Tibial nerve (tissue), 4 donors: Measurements from ENCODE around the gene ZNF552. TPM values are rescaled to one million over a fixed set of nuclear protein-coding genes. Genes with fewer than 3 reads are reported as not detected.

Source experiments
- DNase-seq, 2 donors: peaks; one replicate each; pipeline ENCODE4 v3.0.0-alpha.2; 2019; ENCODE audit warnings: low spot score in 2 of 2
- H3K27ac ChIP-seq, 4 donors: fragments of 200-600 bp; sonication (generic) in 3 of 4; one replicate each; pipeline ENCODE4 v1.5.1; 2017 to 2019; ENCODE audit warnings: mild to moderate bottlenecking in 1 of 4
- H3K27me3 ChIP-seq, 2 donors: fragments of 200-600 bp; sonication (generic) in 1 of 2; one replicate each; pipeline versions ENCODE4 v1.5.1 to v1.6.0; 2017 to 2019
- H3K36me3 ChIP-seq, 3 donors: fragments of 200-600 bp; sonication (generic); one replicate each; pipeline ENCODE4 v1.5.1; 2018 to 2019
- H3K4me1 ChIP-seq, 4 donors: fragments of 200-600 bp; sonication (generic) in 3 of 4; one replicate each; pipeline ENCODE4 v1.5.1; 2017 to 2019
- H3K4me3 ChIP-seq, 4 donors: fragments of 200-600 bp; sonication (generic) in 3 of 4; one replicate each; pipeline ENCODE4 v1.5.1; 2017 to 2019; ENCODE audit warnings: mild to moderate bottlenecking in 1 of 4, moderate library complexity in 1 of 4
- H3K9me3 ChIP-seq, 4 donors: fragments of 200-600 bp; sonication (generic) in 3 of 4; one replicate each; pipeline ENCODE4 v1.5.1; 2017 to 2019
- CTCF ChIP-seq, 5 experiments: fragments of 200-600 bp in 3 of 5; fragments of 450-650 bp in 2 of 5; sonication (generic) in 3 of 5; IDR thresholded peaks; one replicate each; pipeline ENCODE4 v1.5.1; 2016 to 2019; ENCODE audit warnings: antibody characterized with exemption in 5 of 5, mild to moderate bottlenecking in 3 of 5, moderate library complexity in 2 of 5
- EP300 ChIP-seq, 2 donors: sonication (generic); formaldehyde crosslinking; IDR thresholded peaks; one replicate each; pipeline ENCODE4 v1.6.1; 2017; ENCODE audit warnings: antibody characterized with exemption in 2 of 2, mild to moderate bottlenecking in 1 of 2
- POLR2A ChIP-seq, 2 donors: fragments of 450-650 bp; IDR thresholded peaks; one replicate each; pipeline ENCODE4 v1.6.1; 2017; ENCODE audit warnings: antibody characterized with exemption in 2 of 2, mild to moderate bottlenecking in 2 of 2, moderate library complexity in 2 of 2
- WGBS, 2 donors: methylation state at CpG; one replicate each; pipeline ENCODE4 v1.1.5; 2018; 5-methylcytosine and 5-hydroxymethylcytosine counted together
- total RNA-seq, 4 donors: library from RNA; depleted of rRNA; stranded (reverse); fragments of >200 nt; gene quantifications; one replicate each; pipeline ENCODE4 v1.1.0, GENCODE V29; 2016

The ZNF552 gene
- total RNA-seq, 4 donors from 2014 or later = 4.2 to 19.5 (median 10.5) TPM

- no peaks in the 10 kb centered on the region for H3K27me3 ChIP-seq
- WGBS, 2 donors = 95 to 96% methylated on average over 4 of the region's 4 CpGs
- H3K4me1 ChIP-seq = no peaks in the 10 kb centered on the region
- TF ChIP-seq CTCF (IDR thresholded peaks at IDR 0.05) = no peak
- TF ChIP-seq EP300 (IDR thresholded peaks at IDR 0.05) = no peak
- no peak for TF ChIP-seq POLR2A (IDR thresholded peaks at IDR 0.05)
- no peak for DNase-seq
- no peak overlapping the region for H3K27ac ChIP-seq
- H3K9me3 ChIP-seq = peaks cover 0 to 97% (median 26%) of the 10 kb centered on the region in 4 donors
- peaks cover 0 to 97% (median 0%) of the 10 kb centered on the region in 3 donors for H3K36me3 ChIP-seq
- H3K4me3 ChIP-seq = no peak overlapping the region
These were observed 25.4 kb downstream of the ZNF552 start for GRCh38 chr19:57789288-57789687.

GRCh38 chr19:57788114-57788692, 26.5 kb downstream of the ZNF552 start:
- Histone ChIP-seq H3K27me3 (no peaks in the 10 kb centered on the region), H3K4me3 (no peak overlapping the region), H3K9me3 (peaks cover 0 to 97% (median 29%) of the 10 kb centered on the region in 4 donors), H3K36me3 (peaks cover 0 to 96% (median 0%) of the 10 kb centered on the region in 3 donors), H3K27ac (no peak overlapping the region), H3K4me1 (no peaks in the 10 kb centered on the region)
- no peak for TF ChIP-seq CTCF (IDR thresholded peaks at IDR 0.05)
- no peak for TF ChIP-seq POLR2A (IDR thresholded peaks at IDR 0.05)
- TF ChIP-seq EP300 (IDR thresholded peaks at IDR 0.05) = no peak
- no peak for DNase-seq

GRCh38 chr19:57786906-57787305, 27.8 kb downstream of the ZNF552 start:
- 95 to 98% methylated on average over 5 of the region's 5 CpGs for WGBS, 2 donors
- H3K36me3 ChIP-seq = peaks cover 0 to 96% (median 0%) of the 10 kb centered on the region in 3 donors
- no peaks in the 10 kb centered on the region for H3K4me1 ChIP-seq
- no peak overlapping the region for H3K4me3 ChIP-seq
- H3K9me3 ChIP-seq = peaks cover 0 to 97% (median 34%) of the 10 kb centered on the region in 4 donors
- TF ChIP-seq POLR2A (IDR thresholded peaks at IDR 0.05) (no peak), EP300 (IDR thresholded peaks at IDR 0.05) (no peak), CTCF (IDR thresholded peaks at IDR 0.05) (no peak)
- H3K27me3 ChIP-seq = no peaks in the 10 kb centered on the region
- no peak overlapping the region for H3K27ac ChIP-seq
- no peak for DNase-seq

GRCh38 chr19:57786286-57786685, 28.4 kb downstream of the ZNF552 start:
- TF ChIP-seq EP300 (IDR thresholded peaks at IDR 0.05) (no peak), CTCF (IDR thresholded peaks at IDR 0.05) (no peak), POLR2A (IDR thresholded peaks at IDR 0.05) (no peak)
- H3K9me3 ChIP-seq = peaks cover 0 to 98% (median 38%) of the 10 kb centered on the region in 4 donors
- WGBS, 2 donors = 95% methylated on average over 35 to 38 of the region's 38 CpGs
- DNase-seq = no peak
- no peaks in the 10 kb centered on the region for H3K4me1 ChIP-seq
- H3K36me3 ChIP-seq = peaks cover 0 to 96% (median 2%) of the 10 kb centered on the region in 3 donors
- no peak overlapping the region for H3K27ac ChIP-seq
- no peaks in the 10 kb centered on the region for H3K27me3 ChIP-seq
- H3K4me3 ChIP-seq = no peak overlapping the region

GRCh38 chr19:57779220-57779845, 35.4 kb downstream of the ZNF552 start:
- WGBS, 2 donors = 96 to 98% methylated on average over 10 of the region's 10 CpGs
- no peak for DNase-seq
- H3K4me1 ChIP-seq = no peaks in the 10 kb centered on the region
- H3K27ac ChIP-seq = no peak overlapping the region
- H3K9me3 ChIP-seq = peaks cover 3 to 100% (median 51%) of the 10 kb centered on the region in 4 donors
- peaks cover 0 to 99% (median 45%) of the 10 kb centered on the region in 3 donors for H3K36me3 ChIP-seq
- H3K27me3 ChIP-seq = no peaks in the 10 kb centered on the region
- TF ChIP-seq EP300 (IDR thresholded peaks at IDR 0.05) (no peak), CTCF (IDR thresholded peaks at IDR 0.05) (no peak), POLR2A (IDR thresholded peaks at IDR 0.05) (no peak)
- no peak overlapping the region for H3K4me3 ChIP-seq
